HTR-8/SVneo (cell line): ENCODE results near the gene CHST11.
A peak's percentile ranks its signal among the peaks of the same experiment; 100 is the strongest.
"Not testable (repeated sequence)": the region's sequence is repeated elsewhere in the genome, so short reads cannot be mapped to it uniquely, and the experiment has no call there.

Experiments
- DNase-seq: peaks from one replicate; pipeline ENCODE4 v3.0.0; 2011; ENCODE audit warnings: low spot score, mixed read lengths; ENCODE audit not compliant: insufficient read length
- FAIRE-seq: peaks from 2 replicates; lab custom pipeline; 2011; peaks lifted over from hg19 to GRCh38; lab: Jason Lieb, UNC

Gene CHST11

DNA sequence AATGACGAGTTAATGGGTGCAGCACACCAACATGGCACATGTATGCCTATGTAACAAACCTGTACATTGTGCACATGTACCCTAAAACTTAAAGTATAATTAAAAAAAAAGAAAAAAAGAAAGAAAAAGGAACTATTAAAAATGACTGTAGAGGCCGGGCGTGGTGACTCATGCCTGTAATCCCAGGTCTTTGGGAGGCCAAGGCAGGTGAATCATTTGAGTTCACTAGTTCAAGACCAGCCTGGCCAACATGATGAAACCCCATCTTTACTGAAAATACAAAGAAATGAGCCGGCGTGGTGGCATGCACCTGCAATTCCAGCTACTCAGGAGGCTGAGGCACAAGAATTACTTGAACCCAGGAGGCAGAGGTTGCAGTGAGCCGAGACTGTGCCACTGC lies 118.0 kb downstream of the CHST11 start:
- not testable (repeated sequence) for DNase-seq, FAIRE-seq

DNA sequence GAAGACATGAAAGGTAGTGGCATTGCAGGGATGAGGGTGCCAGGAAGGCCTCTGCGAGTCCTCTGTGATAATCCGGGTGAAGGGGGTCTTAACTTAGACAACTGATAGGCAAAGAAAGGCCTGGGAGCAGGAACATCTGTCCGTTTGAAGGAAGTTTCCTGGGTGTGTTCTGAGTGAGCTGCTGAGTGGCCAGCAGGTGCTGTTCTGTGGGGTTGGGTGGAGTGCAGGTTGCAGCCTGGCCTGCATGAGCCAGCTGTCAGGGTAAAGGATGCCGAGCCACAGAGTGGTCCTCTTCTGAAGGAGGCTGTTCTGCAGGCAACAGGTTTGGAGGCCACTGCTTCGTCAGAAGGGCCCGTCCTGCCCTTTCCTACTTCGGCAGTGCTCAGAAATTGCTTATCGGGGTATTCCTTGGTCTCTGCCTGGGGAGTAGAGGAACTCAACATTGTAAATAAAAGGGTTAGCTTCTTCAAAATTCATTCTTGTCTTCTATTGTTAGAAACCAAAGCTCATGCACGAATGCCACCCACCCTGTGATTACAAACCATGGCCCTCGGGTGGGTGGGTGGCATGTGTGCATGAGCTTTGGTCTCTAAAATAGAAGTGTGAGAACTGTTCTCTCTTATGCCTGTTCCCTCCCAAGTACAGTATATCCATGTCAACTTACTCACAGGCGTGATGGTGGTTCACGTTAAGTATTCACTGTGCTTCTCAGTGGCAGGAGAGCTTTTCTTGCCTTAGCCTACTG lies 118.9 kb downstream of the CHST11 start:
- DNase-seq (no peak), FAIRE-seq (no peak)

DNA sequence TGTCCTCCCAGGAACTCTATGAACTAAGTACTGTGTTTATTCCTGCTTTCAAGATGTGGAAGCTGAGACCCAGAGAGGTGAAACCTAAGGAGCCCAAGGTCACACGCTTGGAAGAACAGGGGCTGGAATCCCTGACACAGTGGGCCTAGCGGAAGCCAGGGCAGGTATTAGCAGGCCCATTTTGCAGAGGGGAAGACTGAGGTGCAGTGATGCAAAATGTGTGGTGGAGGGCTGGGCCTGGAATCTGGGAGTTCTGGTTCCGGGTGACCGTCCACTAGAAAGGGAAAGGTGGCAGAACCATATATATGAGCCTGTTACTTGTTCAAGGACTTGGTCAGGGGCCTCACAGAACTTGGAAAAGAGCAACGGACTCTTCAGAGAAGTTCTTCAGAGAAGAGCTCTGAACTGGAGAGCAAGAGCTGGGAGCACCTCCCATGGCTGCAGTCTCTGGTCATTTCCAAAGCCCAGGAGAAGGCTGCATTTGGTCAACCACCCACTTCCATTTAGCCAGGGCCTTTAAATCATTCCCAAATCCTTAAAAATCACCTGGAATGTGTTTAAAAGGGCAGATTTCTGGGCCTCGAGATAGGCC lies 119.5 kb downstream of the CHST11 start:
- FAIRE-seq = no peak

DNA sequence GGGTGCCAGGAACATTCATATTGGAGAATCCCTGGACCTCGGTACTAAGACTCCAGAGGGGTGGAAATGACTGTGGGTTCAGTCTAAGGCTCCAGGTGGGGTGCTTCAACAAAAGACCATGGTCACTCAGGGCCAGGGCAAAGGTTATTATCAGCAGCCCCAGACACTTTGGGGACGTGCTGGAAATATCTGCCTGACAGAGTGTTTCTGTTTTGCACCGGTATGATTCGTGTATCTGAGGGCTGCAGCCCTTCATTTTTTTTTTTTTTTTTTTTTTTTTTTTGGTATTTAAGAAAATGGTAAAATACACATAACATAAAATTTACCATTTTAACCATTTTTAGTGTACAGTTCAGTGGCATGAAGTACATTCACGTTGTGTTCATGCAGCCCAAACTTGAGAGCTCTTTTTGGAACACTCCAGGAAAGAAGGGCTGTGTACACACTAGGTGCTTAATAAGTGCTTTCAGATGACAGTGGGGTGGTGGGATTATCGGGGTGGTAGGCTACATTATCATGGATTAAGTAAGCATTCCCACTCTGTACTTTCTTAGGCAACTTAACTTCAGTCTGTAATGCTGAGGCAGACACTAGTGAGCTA lies 120.3 kb downstream of the CHST11 start:
- no peak for FAIRE-seq

More for the DNA sequence above, 119.5 kb downstream of the CHST11 start:
- DNase-seq = no peak

DNA sequence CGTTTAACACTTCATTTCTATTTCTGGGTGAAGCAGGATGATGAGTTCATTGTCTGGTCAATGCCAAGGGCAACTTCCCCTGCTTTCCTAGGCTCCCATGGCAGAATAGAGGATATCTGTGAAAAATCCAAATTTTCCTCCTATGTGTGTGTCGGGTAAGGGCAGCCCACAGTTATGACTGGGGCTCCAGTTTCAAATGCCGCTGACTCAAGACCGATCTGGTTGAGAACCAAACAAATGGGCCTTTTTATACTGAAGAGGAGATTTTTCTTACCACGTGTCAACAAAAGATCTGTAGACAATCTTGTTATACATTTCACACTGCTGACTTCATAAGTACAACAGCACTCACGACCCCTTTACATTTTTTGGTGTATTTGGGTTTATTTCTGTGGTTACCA lies 120.8 kb downstream of the CHST11 start:
- no peak for FAIRE-seq
- no peak for DNase-seq

More for the DNA sequence above, 120.3 kb downstream of the CHST11 start:
- DNase-seq = no peak

DNA sequence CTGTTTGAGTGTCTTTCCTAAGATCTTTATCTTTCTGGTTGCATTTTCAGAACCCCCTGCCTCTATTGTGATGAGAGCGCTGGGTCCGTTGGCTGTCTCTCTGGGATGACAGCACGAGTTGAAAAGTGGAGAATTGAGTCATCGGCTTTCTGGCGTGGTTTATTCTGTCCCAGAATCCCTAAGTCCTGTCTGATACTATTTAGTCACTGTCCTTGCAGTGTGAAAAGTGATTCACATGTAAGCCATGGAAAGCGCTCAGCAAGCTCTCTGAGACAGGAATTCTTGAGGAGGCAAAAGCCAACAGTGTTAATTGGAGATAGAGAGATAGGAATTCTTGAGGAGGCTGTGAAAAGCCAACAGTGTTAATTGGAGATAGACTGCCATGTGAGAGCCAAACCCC lies 121.7 kb downstream of the CHST11 start:
- DNase-seq (peak; percentile 35), FAIRE-seq (no peak)

DNA sequence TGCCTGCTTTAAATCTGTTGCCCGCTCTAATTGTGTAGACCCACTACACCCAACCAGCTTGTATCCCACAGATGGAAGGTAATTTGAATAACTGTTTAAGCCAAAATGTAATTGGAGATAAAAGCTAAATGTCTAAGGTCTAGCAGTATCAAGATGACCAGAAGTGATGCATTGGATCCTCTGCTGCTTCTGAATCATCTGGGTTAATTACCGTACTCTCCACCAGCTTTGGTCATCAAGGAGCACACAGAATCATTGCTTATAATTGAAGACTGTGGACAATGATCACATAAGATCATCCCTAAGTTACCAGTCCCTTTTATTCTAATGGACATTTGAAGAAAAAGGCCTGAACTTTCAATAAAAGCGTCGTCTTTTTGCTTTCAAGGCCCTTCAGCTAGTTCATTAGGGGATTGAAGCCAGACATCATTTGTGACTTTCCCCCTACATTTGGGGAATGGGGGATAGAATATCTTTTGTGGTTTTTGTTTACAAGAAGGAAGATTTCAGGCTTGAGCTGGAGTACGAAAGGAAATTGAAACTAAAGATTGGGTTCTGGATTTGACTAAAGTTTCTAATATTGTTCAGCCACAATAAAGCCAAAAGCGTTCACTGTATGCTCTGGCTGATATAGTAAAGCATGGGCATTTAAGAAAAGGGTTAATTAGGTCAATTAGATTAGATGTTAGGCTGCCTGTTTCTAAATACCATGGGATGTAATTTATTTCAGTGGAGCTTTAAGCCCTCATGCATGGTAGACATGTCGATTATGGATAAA lies 123.2 kb downstream of the CHST11 start:
- FAIRE-seq (no peak), DNase-seq (no peak)

DNA sequence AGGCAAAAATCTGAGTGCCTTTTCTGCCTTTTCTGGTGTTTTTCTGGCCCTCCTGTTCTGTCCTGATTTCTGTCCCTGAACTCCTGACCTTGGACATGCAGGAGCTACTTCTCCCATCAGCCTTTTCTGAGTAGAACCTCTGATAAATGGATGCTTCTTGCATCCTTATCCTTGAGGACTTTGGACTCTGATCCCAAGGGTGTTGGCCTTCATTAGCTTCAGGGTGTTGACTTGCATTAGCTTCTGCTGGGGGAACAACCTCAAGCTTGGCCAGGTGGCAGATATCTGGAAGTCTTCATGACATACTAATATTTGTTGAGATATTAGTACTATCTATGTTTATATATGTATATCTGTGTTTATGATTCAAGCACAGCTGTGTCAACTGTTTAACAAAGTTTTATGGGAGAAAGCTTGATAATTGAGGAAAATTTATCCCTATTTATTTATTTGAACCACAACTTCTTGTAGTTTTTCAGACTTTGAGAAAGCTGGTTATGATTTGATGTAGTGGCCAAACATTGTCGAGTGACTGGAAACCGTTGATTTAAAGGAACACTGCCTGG lies 124.3 kb downstream of the CHST11 start:
- DNase-seq (no peak), FAIRE-seq (no peak)

DNA sequence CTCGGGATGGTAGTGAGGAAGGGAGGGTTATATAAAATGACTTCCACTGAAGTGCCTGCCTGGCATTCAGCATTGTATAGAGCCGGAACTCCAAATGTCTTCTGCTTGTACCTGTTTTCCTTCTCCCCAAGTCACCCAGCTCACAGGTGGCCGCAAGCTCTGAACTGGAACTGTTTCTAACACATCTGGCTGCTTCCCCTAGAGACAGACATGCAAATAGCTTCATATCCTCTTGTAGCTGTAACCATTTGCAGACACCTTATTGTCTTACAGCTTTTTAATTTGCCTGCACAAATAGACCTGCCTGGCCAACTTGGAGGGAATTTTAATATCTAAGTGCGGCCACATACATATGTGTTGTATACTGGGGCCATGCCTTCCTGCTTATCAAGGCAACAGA lies 126.0 kb downstream of the CHST11 start:
- DNase-seq = no peak
- no peak for FAIRE-seq

DNA sequence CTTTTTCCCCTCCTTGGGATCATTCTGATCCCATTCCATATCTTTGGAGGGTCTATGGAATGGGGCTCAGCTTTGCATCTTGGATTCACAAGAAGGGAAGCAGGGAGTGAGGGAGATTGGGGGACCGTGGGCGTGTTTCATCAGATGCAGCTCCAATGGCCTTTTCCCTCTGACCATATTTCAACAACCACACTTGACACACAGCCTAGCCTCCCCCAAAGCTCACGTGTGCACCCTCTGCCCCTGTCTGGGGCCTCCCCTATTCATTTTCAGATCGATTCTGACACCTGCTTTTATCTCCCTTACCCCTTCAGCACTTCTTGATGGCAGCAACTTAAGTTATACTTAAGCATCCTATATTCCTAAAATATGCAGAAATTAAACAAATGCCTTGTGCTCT lies 126.6 kb downstream of the CHST11 start:
- FAIRE-seq = no peak
- no peak for DNase-seq

DNA sequence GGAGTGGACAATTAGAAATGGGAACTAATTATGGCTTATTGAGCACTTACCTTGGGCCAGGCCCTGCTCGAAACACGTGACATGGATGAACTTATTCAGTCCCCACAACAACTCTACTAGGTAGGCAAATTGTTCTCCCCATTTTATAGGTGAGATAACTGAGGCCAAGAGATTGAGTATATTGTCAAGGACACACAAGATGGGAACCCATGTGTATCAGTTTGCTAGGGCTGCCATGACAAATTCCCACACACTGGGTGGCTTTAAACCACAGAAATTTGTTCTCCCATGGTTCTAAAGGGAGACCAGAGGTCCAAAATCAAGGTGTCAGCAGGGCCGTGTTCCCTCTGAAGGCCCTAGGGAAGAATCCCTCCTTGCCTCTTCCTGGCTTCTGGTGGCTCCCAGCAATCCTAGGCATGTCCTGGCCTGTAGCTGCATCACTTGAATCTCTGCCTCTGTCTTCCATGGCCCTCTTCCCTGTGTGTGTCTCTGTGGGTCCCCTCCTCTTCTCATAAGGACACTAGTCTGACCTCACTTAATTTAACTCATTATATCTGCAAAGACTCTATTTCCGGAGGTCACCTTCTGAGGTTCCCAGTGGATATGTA lies 128.8 kb downstream of the CHST11 start:
- no peak for FAIRE-seq

DNA sequence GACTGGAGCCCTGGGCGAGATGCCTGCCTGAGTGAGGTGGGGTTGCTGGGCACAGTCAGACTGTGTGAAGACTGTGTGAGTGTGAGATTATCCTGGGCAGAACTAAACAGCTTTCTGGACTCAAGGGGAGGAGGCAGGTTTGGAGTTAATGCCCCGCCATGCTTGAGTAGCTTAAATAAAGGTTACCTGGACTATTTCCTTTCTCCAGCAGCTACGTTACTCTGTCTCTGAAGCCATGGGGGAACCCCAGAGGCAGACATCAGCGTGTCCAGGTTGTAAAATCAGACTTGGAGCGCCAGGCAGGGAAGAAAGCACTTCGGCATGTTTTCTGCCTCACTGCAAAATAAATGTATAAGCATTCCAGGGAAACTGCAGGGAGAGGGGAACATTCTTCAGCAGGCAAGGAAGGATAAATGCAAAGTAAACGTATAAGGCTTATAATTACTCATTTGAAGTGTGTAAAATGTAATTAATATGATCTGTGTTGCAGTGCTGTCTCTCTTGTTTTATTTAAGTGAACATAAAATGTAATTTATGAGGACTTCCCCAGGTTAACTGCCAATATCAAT lies 129.7 kb downstream of the CHST11 start:
- no peak for FAIRE-seq
- DNase-seq = no peak

More for the DNA sequence above, 128.8 kb downstream of the CHST11 start:
- DNase-seq = no peak

DNA sequence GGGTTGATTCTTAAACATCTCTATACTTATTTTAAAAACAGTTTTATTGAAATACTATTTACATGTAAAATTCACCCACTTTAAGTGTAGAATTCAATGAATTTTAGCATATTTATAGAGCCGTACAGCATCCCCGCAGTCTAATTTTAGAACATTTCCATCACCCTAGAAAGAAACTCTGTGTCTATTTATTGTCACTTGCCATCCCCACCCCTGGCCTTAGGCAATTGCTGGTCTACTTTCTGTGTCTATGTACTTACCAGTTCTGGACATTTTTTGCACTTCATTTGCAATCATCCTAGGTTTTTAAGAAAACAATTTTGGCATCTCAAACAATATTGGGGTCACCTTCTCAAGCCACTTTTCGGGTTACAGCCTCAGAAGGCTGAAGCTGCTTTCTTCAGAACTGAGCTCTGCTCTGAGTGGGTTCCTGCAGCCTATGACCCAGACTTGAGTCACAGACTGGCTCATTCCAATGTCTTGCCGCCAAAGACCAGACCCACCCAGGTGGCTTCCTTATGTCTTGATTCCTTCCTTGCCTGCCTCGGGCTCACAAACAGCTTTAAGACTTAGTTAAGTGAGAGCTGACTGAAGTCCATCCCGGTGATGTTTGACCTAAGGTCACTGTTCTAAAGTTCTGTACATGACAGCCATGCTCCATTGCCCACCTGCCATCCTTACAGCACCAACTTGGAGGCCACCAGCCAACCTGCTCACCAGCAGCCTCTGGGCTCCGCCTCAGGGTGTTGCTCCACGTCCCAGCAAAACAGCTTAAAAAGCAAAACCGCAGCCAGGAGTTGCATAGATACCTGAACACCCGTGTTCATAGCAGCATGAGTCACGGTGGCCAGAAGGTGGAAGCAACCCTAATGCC lies 131.5 kb downstream of the CHST11 start:
- FAIRE-seq = no peak
- peak; percentile 49 for DNase-seq

DNA sequence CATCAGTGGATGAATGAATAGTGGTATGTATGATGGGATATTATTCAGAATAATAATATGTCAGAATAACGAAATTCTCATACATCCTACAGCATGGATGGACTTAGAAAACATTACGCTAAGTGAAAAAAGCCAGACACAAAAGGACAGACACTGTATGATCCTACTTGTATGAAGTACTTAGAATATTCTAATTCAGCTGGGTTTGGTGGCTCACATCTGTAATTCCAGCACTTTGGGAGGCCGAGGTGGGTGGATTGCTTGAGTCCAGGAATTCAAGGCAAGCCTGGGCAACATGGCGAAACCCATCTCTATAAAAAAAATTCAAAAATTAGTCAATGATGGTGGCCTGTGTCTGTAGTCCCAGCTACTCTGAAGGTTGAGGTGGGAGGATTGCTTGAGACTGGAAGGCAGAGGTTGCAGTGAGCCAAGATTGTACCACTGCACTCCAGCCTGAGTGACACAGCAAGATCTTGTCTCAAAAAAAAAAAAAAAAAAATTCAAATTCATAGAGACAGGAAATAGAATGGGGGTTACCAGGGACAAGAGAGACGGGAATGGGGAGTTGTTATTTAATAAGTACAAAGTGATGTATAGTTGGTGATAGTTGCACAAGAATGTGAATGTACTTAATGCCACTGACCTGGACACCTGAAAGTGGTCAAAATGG lies 132.3 kb downstream of the CHST11 start:
- no peak for DNase-seq
- no peak for FAIRE-seq

DNA sequence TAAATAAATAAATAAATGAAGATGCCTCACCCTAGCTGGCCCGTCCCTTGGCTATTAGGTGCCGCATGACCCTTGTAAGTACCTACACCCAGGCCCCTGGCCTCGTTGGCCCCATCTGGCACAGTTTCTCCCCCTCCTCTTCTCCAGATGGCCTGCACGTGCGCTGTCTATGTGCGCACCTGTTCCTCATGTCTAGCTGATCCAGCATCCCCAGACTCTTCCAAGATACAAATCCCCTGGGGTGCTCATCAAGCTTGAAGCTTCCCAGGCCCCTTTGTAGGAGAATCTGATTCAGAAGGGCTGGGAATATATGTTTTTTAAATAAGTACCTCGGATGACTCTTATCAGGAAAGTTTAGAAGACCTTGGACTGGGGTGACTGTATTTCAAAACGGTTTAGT lies 133.3 kb downstream of the CHST11 start:
- FAIRE-seq (no peak), DNase-seq (no peak)

DNA sequence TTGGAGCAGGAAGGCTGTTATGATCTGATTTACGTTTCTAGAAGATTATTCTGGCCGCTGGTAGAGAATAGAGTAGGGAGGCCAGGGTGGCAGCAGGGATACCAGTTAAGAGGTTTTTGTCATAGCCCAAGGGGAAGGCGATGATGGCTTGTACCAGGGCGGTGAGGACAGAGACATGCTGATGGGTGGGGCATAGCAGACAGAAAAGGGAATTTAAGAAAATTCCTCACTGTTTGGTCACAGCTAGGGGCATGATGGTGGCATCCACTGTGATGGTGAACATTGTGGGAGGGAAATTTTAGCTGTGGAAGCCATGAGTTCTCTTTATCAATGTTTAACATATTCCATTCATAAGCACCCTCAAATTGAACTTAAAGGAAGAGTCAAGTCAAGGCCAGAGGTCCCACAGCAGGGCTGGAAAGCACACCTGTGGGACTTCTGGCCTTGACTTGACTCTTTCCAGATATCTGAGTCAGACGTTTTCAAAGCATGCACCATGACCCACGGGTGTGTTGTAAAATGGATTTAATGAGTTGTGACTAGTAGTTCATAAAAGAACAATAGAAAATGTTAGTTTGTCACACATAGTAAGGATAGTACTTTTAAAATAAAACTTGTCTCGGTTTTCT lies 134.6 kb downstream of the CHST11 start:
- DNase-seq = no peak
- no peak for FAIRE-seq

DNA sequence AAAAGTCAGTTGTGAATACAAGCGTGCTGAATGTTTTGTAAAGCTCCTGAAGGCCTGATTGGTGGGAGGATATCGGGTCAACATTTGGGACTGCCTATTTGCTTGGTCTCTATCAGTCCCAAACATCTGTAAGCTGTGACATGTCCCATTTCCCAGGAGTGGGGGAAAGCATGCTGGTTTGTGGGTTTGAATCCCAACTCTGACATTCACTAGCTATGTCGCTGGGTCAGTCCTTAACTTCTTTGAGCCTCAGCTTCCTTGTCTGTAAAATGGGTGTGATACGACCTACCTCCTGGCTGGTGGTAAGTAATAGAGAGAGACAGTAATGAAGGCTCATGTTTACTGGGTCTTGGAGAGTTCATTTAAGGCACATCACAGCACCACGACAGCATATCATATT lies 136.7 kb downstream of the CHST11 start:
- FAIRE-seq (no peak), DNase-seq (no peak)
